Hepatocyte (in vitro differentiated cells): Measurements from ENCODE around the gene FAM3C. TPM values are rescaled to one million over a fixed set of nuclear protein-coding genes. Genes with fewer than 3 reads are reported as not detected.

Experiments
- DNase-seq: peaks from one replicate; pipeline ENCODE4 v3.0.0-alpha.2; 2016; ENCODE audit warnings: low spot score
- H2AFZ ChIP-seq: fragments of 200-600 bp; sonication (generic); 2 replicates; pipeline ENCODE4 v1.6.0; 2016; ENCODE audit warnings: antibody characterized with exemption, mild to moderate bottlenecking
- H3K27ac ChIP-seq: fragments of 200-600 bp; sonication (generic); 2 replicates; pipeline ENCODE4 v1.5.1; 2016; ENCODE audit warnings: mild to moderate bottlenecking
- H3K27me3 ChIP-seq: fragments of 200-600 bp; sonication (generic); 2 replicates; pipeline ENCODE4 v1.6.1; 2016
- H3K36me3 ChIP-seq: fragments of 200-600 bp; sonication (generic); replicated peaks from 2 replicates; pipeline ENCODE4 v1.5.1; 2016; ENCODE audit warnings: low read depth; ENCODE audit not compliant: insufficient read depth
- H3K4me1 ChIP-seq: fragments of 200-600 bp; sonication (generic); 2 replicates; pipeline ENCODE4 v1.5.1; 2016; ENCODE audit warnings: mild to moderate bottlenecking, moderate library complexity; ENCODE audit not compliant: insufficient read depth
- H3K4me2 ChIP-seq: fragments of 200-600 bp; sonication (generic); 2 replicates; pipeline ENCODE4 v1.6.0; 2016
- H3K4me3 ChIP-seq: fragments of 200-600 bp; sonication (generic); 2 replicates; pipeline ENCODE4 v1.5.1; 2016; ENCODE audit warnings: mild to moderate bottlenecking
- H3K79me2 ChIP-seq: fragments of 200-600 bp; sonication (generic); 2 replicates; pipeline ENCODE4 v1.6.0; 2017; ENCODE audit warnings: mild to moderate bottlenecking
- H3K9me2 ChIP-seq: fragments of 200-600 bp; sonication (generic); replicated peaks from 2 replicates; pipeline ENCODE4 v1.6.0; 2017; ENCODE audit warnings: mild to moderate bottlenecking; ENCODE audit not compliant: insufficient read depth
- H3K9me3 ChIP-seq: fragments of 200-600 bp; sonication (generic); 2 replicates; pipeline ENCODE4 v1.5.1; 2016; ENCODE audit warnings: low read depth, mild to moderate bottlenecking
- H4K20me1 ChIP-seq: fragments of 200-600 bp; sonication (generic); 2 replicates; pipeline ENCODE4 v1.6.0; 2016; ENCODE audit warnings: mild to moderate bottlenecking; ENCODE audit not compliant: insufficient read depth, poor library complexity, severe bottlenecking
- CTCF ChIP-seq: fragments of 200-600 bp; sonication (generic); IDR thresholded peaks from 2 replicates; pipeline ENCODE4 v1.5.1; 2016; ENCODE audit warnings: antibody characterized with exemption, mild to moderate bottlenecking; ENCODE audit not compliant: poor library complexity
- EZH2 ChIP-seq: fragments of 200-600 bp; sonication (generic); IDR thresholded peaks from 2 replicates; pipeline ENCODE4 v1.6.1; 2016; ENCODE audit warnings: antibody characterized with exemption, mild to moderate bottlenecking, borderline replicate concordance
- EZH2phosphoT487 ChIP-seq: fragments of 200-600 bp; sonication (generic); IDR thresholded peaks from one replicate; pipeline ENCODE4 v1.6.1; 2018; ENCODE audit warnings: antibody characterized with exemption, mild to moderate bottlenecking, low read depth, moderate library complexity; ENCODE audit not compliant: unreplicated experiment, severe bottlenecking
- WGBS: methylation state at CpG from one replicate; pipeline ENCODE4 v1.1.6; 2016; ENCODE audit warnings: low lambda C conversion rate; ENCODE audit errors: missing lambda C conversion rate; 5-methylcytosine and 5-hydroxymethylcytosine counted together
- polyA plus RNA-seq: library from polyadenylated mRNA; unstranded; fragments of >200 nt; fragmentation: Nextera tagmentation; extraction: Ambion mirVana; gene quantifications from 2 replicates; pipeline ENCODE4 v1.2.1, GENCODE V29; 2016
- total RNA-seq: library from RNA; depleted of rRNA; stranded (reverse); fragments of >200 nt; gene quantifications from 2 replicates; pipeline ENCODE4 v1.2.3, GENCODE V29; 2014

The FAM3C gene
- total and polyA plus RNA-seq, 2 experiments from 2014 or later: 119 to 127 TPM

GRCh38 chr7:121373177-121373576 is 22.9 kb downstream of the FAM3C start:
- peaks cover 6% of the 10 kb centered on the region for H3K4me1 ChIP-seq
- no peaks in the 10 kb centered on the region for H3K9me3 ChIP-seq
- no peaks in the 10 kb centered on the region for H3K27me3 ChIP-seq
- no peaks in the 10 kb centered on the region for H4K20me1 ChIP-seq
- no peak for TF ChIP-seq EZH2
- no peak for TF ChIP-seq CTCF
- no peak for TF ChIP-seq EZH2phosphoT487
- no peak for DNase-seq
- H3K27ac ChIP-seq: no peak overlapping the region
- no peaks in the 10 kb centered on the region for H3K9me2 ChIP-seq
- H3K79me2 ChIP-seq: peaks cover 7% of the 10 kb centered on the region
- H2AFZ ChIP-seq: no peak overlapping the region
- no peak overlapping the region for H3K4me2 ChIP-seq
- no peak overlapping the region for H3K4me3 ChIP-seq
- no peaks in the 10 kb centered on the region for H3K36me3 ChIP-seq

GRCh38 chr7:121372376-121373010 is 23.6 kb downstream of the FAM3C start:
- H3K27ac ChIP-seq: no peak overlapping the region
- H3K36me3 ChIP-seq: no peaks in the 10 kb centered on the region
- no peaks in the 10 kb centered on the region for H3K9me2 ChIP-seq
- H3K9me3 ChIP-seq: no peaks in the 10 kb centered on the region
- peaks cover under 1% of the 10 kb centered on the region for H3K79me2 ChIP-seq
- H4K20me1 ChIP-seq: no peaks in the 10 kb centered on the region
- H3K4me3 ChIP-seq: no peak overlapping the region
- H2AFZ ChIP-seq: no peak overlapping the region
- no peak for DNase-seq
- TF ChIP-seq EZH2phosphoT487 (no peak), CTCF (no peak), EZH2 (no peak)
- H3K27me3 ChIP-seq: no peaks in the 10 kb centered on the region
- no peak overlapping the region for H3K4me2 ChIP-seq
- 93% methylated on average over 2 of the region's 2 CpGs for WGBS
- H3K4me1 ChIP-seq: peaks cover 6% of the 10 kb centered on the region

- no peak overlapping the region for H3K27ac ChIP-seq
- H3K9me2 ChIP-seq: no peaks in the 10 kb centered on the region
- 96% methylated on average over 2 of the region's 2 CpGs for WGBS
Measured at GRCh38 chr7:121371883-121372282, 24.2 kb downstream of the FAM3C start.

More at GRCh38 chr7:121371883-121372282, 24.2 kb downstream of the FAM3C start:
- TF ChIP-seq EZH2 (no peak), EZH2phosphoT487 (no peak), CTCF (no peak)
- Histone ChIP-seq H3K4me3 (no peak overlapping the region), H2AFZ (no peak overlapping the region), H3K79me2 (no peaks in the 10 kb centered on the region), H4K20me1 (no peaks in the 10 kb centered on the region), H3K4me2 (no peak overlapping the region), H3K9me3 (no peaks in the 10 kb centered on the region), H3K36me3 (no peaks in the 10 kb centered on the region), H3K27me3 (no peaks in the 10 kb centered on the region), H3K4me1 (peaks cover 6% of the 10 kb centered on the region)
- DNase-seq: no peak
